Astrocyte (in vitro differentiated cells and primary cell): ENCODE data around the gene SOX15. TPM values are rescaled to one million over a fixed set of nuclear protein-coding genes. Genes with fewer than 3 reads are reported as not detected.

ENCODE experiments used
- DNase-seq: peaks from one replicate; pipeline ENCODE4 v3.0.0-alpha.2; 2010; ENCODE audit warnings: low read depth
- FAIRE-seq: peaks from 2 replicates; lab custom pipeline; 2011; peaks lifted over from hg19 to GRCh38; lab: Jason Lieb, UNC
- H2AFZ ChIP-seq: 2 replicates; pipeline ENCODE4 v1.6.0; 2012; ENCODE audit warnings: low read depth, low read length, inconsistent platforms
- H3K27ac ChIP-seq: 2 replicates; pipeline ENCODE4 v1.5.1; 2011; ENCODE audit warnings: low read depth, low read length, inconsistent platforms
- H3K27me3 ChIP-seq: 2 replicates; pipeline ENCODE4 v1.6.0; 2011; ENCODE audit warnings: low read length, inconsistent platforms; ENCODE audit not compliant: insufficient read depth
- H3K36me3 ChIP-seq: 2 replicates; pipeline ENCODE4 v1.5.1; 2011; ENCODE audit warnings: low read length, inconsistent platforms; ENCODE audit not compliant: insufficient read depth
- H3K4me1 ChIP-seq: 2 replicates; pipeline ENCODE4 v1.5.1; 2011; ENCODE audit warnings: low read length, inconsistent platforms; ENCODE audit not compliant: insufficient read depth
- H3K4me2 ChIP-seq: 2 replicates; pipeline ENCODE4 v1.6.0; 2012; ENCODE audit warnings: low read length, inconsistent platforms
- H3K4me3 ChIP-seq: 2 replicates; pipeline ENCODE4 v1.5.1; 2011; ENCODE audit warnings: low read depth, mild to moderate bottlenecking, low read length, inconsistent platforms; ENCODE audit not compliant: insufficient read depth
- H3K79me2 ChIP-seq: 2 replicates; pipeline ENCODE4 v1.6.0; 2012; ENCODE audit warnings: mild to moderate bottlenecking, low read length, inconsistent platforms; ENCODE audit not compliant: insufficient read depth
- H3K9ac ChIP-seq: 2 replicates; pipeline ENCODE4 v1.6.0; 2012; ENCODE audit warnings: mild to moderate bottlenecking, low read length, inconsistent platforms
- H3K9me3 ChIP-seq: 2 replicates; pipeline ENCODE4 v1.5.1; 2012; ENCODE audit warnings: low read depth, mild to moderate bottlenecking, low read length, inconsistent platforms; ENCODE audit not compliant: insufficient read depth
- H4K20me1 ChIP-seq: 2 replicates; pipeline ENCODE4 v1.6.0; 2012; ENCODE audit warnings: low read length, inconsistent platforms; ENCODE audit not compliant: insufficient read depth
- H3K27ac Mint-ChIP-seq: one replicate; pipeline ENCODE4 v1.8.0; 2021; ENCODE audit warnings: mild to moderate bottlenecking, mixed read lengths; ENCODE audit not compliant: unreplicated experiment
- H3K27me3 Mint-ChIP-seq: one replicate; pipeline ENCODE4 v1.8.0; 2021; ENCODE audit warnings: low read depth, mixed read lengths; ENCODE audit not compliant: unreplicated experiment
- H3K36me3 Mint-ChIP-seq: one replicate; pipeline ENCODE4 v1.8.0; 2021; ENCODE audit warnings: low read depth, mixed read lengths; ENCODE audit not compliant: unreplicated experiment
- H3K4me1 Mint-ChIP-seq: one replicate; pipeline ENCODE4 v1.8.0; 2021; ENCODE audit warnings: low read depth, mixed read lengths; ENCODE audit not compliant: unreplicated experiment
- H3K4me3 Mint-ChIP-seq: one replicate; pipeline ENCODE4 v1.8.0; 2021; ENCODE audit warnings: mild to moderate bottlenecking, moderate library complexity, mixed read lengths; ENCODE audit not compliant: unreplicated experiment
- H3K9me3 Mint-ChIP-seq: one replicate; pipeline ENCODE4 v1.8.0; 2021; ENCODE audit warnings: mild to moderate bottlenecking, mixed read lengths; ENCODE audit not compliant: unreplicated experiment
- EZH2 ChIP-seq: IDR thresholded peaks from 2 replicates; pipeline ENCODE4 v1.6.1; 2012; ENCODE audit warnings: mild to moderate bottlenecking, low read length, inconsistent platforms; ENCODE audit not compliant: insufficient read depth
- total RNA-seq: library from RNA; stranded (reverse); gene quantifications from 2 replicates; pipeline ENCODE4 v1.2.1, GENCODE V29; 2021
- TF ChIP-seq, protein P1 (sequence below): IDR thresholded peaks from 2 replicates; pipeline ENCODE4 v1.5.1; 2011; ENCODE audit warnings: low read depth, mild to moderate bottlenecking, inconsistent platforms, low read length, moderate library complexity; ENCODE audit not compliant: insufficient read depth

Gene SOX15
- total RNA-seq, 1 donor from 2014 or later: 4.0 TPM

- H3K27me3 ChIP-seq: no peaks in the 10 kb centered on the region
- H3K36me3 ChIP-seq: no peaks in the 10 kb centered on the region
- no peak overlapping the region for H3K4me3 ChIP-seq
- Mint-ChIP-seq H3K4me3 (peak overlapping the region; percentile 34), H3K27ac (no peak overlapping the region), H3K36me3 (no peaks in the 10 kb centered on the region), H3K27me3 (peaks cover 7% of the 10 kb centered on the region), H3K4me1 (no peaks in the 10 kb centered on the region), H3K9me3 (no peaks in the 10 kb centered on the region)
- no peak overlapping the region for H3K4me2 ChIP-seq
- no peaks in the 10 kb centered on the region for H4K20me1 ChIP-seq
- no peaks in the 10 kb centered on the region for H3K4me1 ChIP-seq
- no peaks in the 10 kb centered on the region for H3K9me3 ChIP-seq
- TF ChIP-seq, protein P1, sequence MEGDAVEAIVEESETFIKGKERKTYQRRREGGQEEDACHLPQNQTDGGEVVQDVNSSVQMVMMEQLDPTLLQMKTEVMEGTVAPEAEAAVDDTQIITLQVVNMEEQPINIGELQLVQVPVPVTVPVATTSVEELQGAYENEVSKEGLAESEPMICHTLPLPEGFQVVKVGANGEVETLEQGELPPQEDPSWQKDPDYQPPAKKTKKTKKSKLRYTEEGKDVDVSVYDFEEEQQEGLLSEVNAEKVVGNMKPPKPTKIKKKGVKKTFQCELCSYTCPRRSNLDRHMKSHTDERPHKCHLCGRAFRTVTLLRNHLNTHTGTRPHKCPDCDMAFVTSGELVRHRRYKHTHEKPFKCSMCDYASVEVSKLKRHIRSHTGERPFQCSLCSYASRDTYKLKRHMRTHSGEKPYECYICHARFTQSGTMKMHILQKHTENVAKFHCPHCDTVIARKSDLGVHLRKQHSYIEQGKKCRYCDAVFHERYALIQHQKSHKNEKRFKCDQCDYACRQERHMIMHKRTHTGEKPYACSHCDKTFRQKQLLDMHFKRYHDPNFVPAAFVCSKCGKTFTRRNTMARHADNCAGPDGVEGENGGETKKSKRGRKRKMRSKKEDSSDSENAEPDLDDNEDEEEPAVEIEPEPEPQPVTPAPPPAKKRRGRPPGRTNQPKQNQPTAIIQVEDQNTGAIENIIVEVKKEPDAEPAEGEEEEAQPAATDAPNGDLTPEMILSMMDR: no peak
- TF ChIP-seq EZH2: no peak
- FAIRE-seq (no peak), DNase-seq (no peak)
- no peaks in the 10 kb centered on the region for H3K79me2 ChIP-seq
- H2AFZ ChIP-seq: no peak overlapping the region
- no peak overlapping the region for H3K27ac ChIP-seq
- H3K9ac ChIP-seq: no peak overlapping the region
Measured at GRCh38 chr17:7633093-7633492, 43.2 kb upstream of the SOX15 start.

GRCh38 chr17:7632492-7632894 is 42.6 kb upstream of the SOX15 start:
- Histone ChIP-seq H3K9me3 (no peaks in the 10 kb centered on the region), H4K20me1 (no peaks in the 10 kb centered on the region), H3K4me1 (no peaks in the 10 kb centered on the region), H3K4me3 (no peak overlapping the region), H3K9ac (no peak overlapping the region), H2AFZ (no peak overlapping the region), H3K27me3 (no peaks in the 10 kb centered on the region), H3K4me2 (no peak overlapping the region), H3K36me3 (no peaks in the 10 kb centered on the region), H3K27ac (no peak overlapping the region), H3K79me2 (no peaks in the 10 kb centered on the region)
- Mint-ChIP-seq H3K36me3 (no peaks in the 10 kb centered on the region), H3K4me1 (no peaks in the 10 kb centered on the region), H3K27ac (no peak overlapping the region), H3K27me3 (peaks cover 7% of the 10 kb centered on the region), H3K9me3 (no peaks in the 10 kb centered on the region), H3K4me3 (no peak overlapping the region)
- TF ChIP-seq, protein P1: peak; percentile 40
- no peak for TF ChIP-seq EZH2
- FAIRE-seq (no peak), DNase-seq (no peak)
